ENCODE data around the gene C20orf141. TPM values are rescaled to one million over a fixed set of nuclear protein-coding genes. Genes with fewer than 3 reads are reported as not detected.

C20orf141 gene
- total RNA-seq, 1 experiment from 2014 or later: not detected

DNA sequence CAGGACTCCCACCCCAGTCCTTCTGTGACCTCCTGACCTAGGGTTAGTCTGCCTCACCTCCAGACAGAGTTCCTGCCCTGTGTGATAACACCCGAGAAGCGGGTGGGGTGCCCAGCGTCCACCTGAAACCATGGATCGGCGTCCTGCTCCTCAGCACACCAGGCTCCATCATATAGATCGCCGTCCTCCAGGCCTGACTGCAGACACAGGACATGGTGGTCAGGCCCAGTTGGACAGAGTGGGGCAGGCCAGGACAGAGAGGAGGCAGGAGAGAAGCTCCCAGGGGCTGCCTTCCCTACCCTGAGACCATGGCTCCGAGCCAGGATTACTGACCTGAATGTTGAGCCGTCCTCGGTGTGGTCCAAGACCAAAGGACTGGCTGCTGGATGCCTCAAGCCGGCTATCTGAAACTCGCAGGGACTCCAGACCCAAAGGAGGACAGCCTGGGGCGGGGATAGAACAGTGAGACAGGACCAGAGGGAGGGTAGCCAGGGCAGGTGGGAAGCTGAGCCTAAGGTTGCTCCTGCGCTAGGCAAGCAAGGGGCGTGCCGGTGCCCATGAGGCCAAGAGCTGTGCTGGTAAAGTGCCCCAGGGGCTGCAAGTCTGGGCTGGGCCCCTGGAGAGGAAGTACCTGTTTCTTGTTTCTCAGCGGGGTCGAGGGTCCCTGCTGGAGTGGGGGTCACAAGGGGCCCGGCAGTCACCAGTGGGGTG lies 16.5 kb upstream of the C20orf141 start:
- peaks cover 5% of the 10 kb centered on the region for H3K4me1 ChIP-seq (ENCODE audit: insufficient read depth, low read length, poor library complexity, severe bottlenecking)
- H3K27me3 ChIP-seq (replicated peaks; ENCODE audit: insufficient read depth, low read depth, low read length, poor library complexity): peaks cover 49% of the 10 kb centered on the region
- H3K36me3 ChIP-seq (ENCODE audit: insufficient read depth, low read length, poor library complexity, severe bottlenecking): no peaks in the 10 kb centered on the region
- TF ChIP-seq, protein P1, sequence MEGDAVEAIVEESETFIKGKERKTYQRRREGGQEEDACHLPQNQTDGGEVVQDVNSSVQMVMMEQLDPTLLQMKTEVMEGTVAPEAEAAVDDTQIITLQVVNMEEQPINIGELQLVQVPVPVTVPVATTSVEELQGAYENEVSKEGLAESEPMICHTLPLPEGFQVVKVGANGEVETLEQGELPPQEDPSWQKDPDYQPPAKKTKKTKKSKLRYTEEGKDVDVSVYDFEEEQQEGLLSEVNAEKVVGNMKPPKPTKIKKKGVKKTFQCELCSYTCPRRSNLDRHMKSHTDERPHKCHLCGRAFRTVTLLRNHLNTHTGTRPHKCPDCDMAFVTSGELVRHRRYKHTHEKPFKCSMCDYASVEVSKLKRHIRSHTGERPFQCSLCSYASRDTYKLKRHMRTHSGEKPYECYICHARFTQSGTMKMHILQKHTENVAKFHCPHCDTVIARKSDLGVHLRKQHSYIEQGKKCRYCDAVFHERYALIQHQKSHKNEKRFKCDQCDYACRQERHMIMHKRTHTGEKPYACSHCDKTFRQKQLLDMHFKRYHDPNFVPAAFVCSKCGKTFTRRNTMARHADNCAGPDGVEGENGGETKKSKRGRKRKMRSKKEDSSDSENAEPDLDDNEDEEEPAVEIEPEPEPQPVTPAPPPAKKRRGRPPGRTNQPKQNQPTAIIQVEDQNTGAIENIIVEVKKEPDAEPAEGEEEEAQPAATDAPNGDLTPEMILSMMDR (conservative IDR thresholded peaks at IDR 0.05; ENCODE audit: low read depth, low read length): no peak
- TF ChIP-seq EZH2 (IDR thresholded peaks at IDR 0.05; ENCODE audit: borderline replicate concordance, low read depth, low read length, poor library complexity, severe bottlenecking): no peak
- H3K9me3 ChIP-seq (ENCODE audit: low read depth, low read length, poor library complexity, severe bottlenecking): no peaks in the 10 kb centered on the region
- no peak overlapping the region for H3K27ac ChIP-seq (ENCODE audit: low read depth, low read length, poor library complexity, severe bottlenecking)
- CTCF ChIA-PET: no interaction called here
- intact Hi-C loops (cut with micrococcal nuclease; ENCODE audit: unreplicated experiment): no loop called here
- no peak overlapping the region for H3K4me3 ChIP-seq (ENCODE audit: low read depth, low read length, poor library complexity, severe bottlenecking)
- POLR2A ChIA-PET (ENCODE audit: low non-redundant PET): no interaction called here
- no peak for DNase-seq (ENCODE audit: low spot score)
- no TSS peak for BruUV-seq (replicated peaks)

DNA sequence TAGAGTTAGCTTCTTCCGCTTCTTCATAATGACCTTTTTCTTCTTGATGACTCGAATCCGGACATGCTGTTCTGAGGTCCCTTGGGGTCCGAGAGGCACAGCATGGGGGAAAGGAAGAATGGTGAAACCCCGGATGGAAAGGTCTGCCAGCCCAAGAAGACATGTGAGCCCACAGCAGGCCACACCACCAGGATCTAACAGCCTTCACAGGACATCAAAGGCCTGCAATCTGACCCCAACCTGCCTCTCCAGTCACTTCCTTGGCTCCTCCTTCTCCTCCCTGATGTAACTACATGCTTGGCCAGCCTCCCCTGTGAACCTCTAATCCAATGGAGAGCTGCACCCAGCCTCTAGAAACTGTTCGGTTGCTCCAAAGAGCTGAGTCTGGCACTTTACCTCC lies 16.0 kb upstream of the C20orf141 start:
- H3K4me3 ChIP-seq (ENCODE audit: low read depth, low read length, poor library complexity, severe bottlenecking): no peak overlapping the region
- no peak for DNase-seq (ENCODE audit: low spot score)
- no peak for TF ChIP-seq EZH2 (IDR thresholded peaks at IDR 0.05; ENCODE audit: borderline replicate concordance, low read depth, low read length, poor library complexity, severe bottlenecking)
- TF ChIP-seq, protein P1 (conservative IDR thresholded peaks at IDR 0.05; ENCODE audit: low read depth, low read length): no peak
- no peaks in the 10 kb centered on the region for H3K9me3 ChIP-seq (ENCODE audit: low read depth, low read length, poor library complexity, severe bottlenecking)
- peaks cover 5% of the 10 kb centered on the region for H3K4me1 ChIP-seq (ENCODE audit: insufficient read depth, low read length, poor library complexity, severe bottlenecking)
- ChIA-PET POLR2A (ENCODE audit: low non-redundant PET) (no interaction called here), CTCF (no interaction called here)
- H3K27ac ChIP-seq (ENCODE audit: low read depth, low read length, poor library complexity, severe bottlenecking): no peak overlapping the region
- H3K36me3 ChIP-seq (ENCODE audit: insufficient read depth, low read length, poor library complexity, severe bottlenecking): no peaks in the 10 kb centered on the region
- BruUV-seq (replicated peaks): no TSS peak
- peaks cover 48% of the 10 kb centered on the region for H3K27me3 ChIP-seq (replicated peaks; ENCODE audit: insufficient read depth, low read depth, low read length, poor library complexity)
- intact Hi-C loops (cut with micrococcal nuclease; ENCODE audit: unreplicated experiment): no loop called here

DNA sequence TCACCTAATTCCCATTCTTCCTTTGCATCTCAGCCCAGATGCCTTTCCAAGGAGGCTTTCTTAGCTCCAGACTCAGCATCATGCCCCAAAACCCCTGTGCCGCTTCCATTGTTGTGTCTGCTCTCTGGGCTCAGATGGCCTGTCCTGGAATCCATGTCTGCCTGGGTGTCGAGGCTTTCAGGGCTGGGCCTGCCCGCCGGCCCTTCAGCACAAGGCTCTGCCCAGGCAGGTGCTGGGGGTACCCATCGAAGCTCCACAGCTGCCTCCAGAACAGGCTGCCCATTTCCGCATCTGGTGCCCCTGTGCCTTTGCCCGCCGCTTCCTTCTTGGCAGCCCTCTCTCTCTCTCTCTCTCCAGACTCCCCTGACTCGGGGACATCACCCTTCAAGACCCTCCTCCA lies 15.5 kb upstream of the C20orf141 start:
- no TSS peak for BruUV-seq (replicated peaks)
- Histone ChIP-seq H3K4me1 (ENCODE audit: insufficient read depth, low read length, poor library complexity, severe bottlenecking) (peaks cover 5% of the 10 kb centered on the region), H3K36me3 (ENCODE audit: insufficient read depth, low read length, poor library complexity, severe bottlenecking) (no peaks in the 10 kb centered on the region), H3K9me3 (ENCODE audit: low read depth, low read length, poor library complexity, severe bottlenecking) (no peaks in the 10 kb centered on the region), H3K27me3 (replicated peaks; ENCODE audit: insufficient read depth, low read depth, low read length, poor library complexity) (peaks cover 51% of the 10 kb centered on the region), H3K27ac (ENCODE audit: low read depth, low read length, poor library complexity, severe bottlenecking) (no peak overlapping the region), H3K4me3 (ENCODE audit: low read depth, low read length, poor library complexity, severe bottlenecking) (peak overlapping the region; percentile 53)
- CTCF ChIA-PET: no interaction called here
- no peak for DNase-seq (ENCODE audit: low spot score)
- intact Hi-C loops (cut with micrococcal nuclease; ENCODE audit: unreplicated experiment): no loop called here
- TF ChIP-seq, protein P1 (conservative IDR thresholded peaks at IDR 0.05; ENCODE audit: low read depth, low read length): no peak
- TF ChIP-seq EZH2 (IDR thresholded peaks at IDR 0.05; ENCODE audit: borderline replicate concordance, low read depth, low read length, poor library complexity, severe bottlenecking): no peak
- POLR2A ChIA-PET (ENCODE audit: low non-redundant PET): no interaction called here

Measured in A673 (cell line).